Kidney epithelial cell (primary cell): Measurements from ENCODE around the gene MAD1L1. TPM values are rescaled to one million over a fixed set of nuclear protein-coding genes. Genes with fewer than 3 reads are reported as not detected.

ENCODE experiments used
- DNase-seq: peaks from one replicate; pipeline ENCODE4 v3.0.0-alpha.2; 2010; ENCODE audit warnings: low read depth
- H3K27me3 ChIP-seq: 2 replicates; pipeline ENCODE4 v1.6.0; 2011; ENCODE audit warnings: low read length; ENCODE audit not compliant: control insufficient read depth, insufficient read depth
- H3K36me3 ChIP-seq: 2 replicates; pipeline ENCODE4 v1.5.1; 2011; ENCODE audit warnings: low read length; ENCODE audit not compliant: control insufficient read depth, insufficient read depth
- H3K4me3 ChIP-seq: 2 replicates; pipeline ENCODE4 v1.5.1; 2011; ENCODE audit warnings: low read depth, mild to moderate bottlenecking, control low read depth, low read length
- CTCF ChIP-seq: IDR thresholded peaks from 2 replicates; pipeline ENCODE4 v1.5.1; 2011; ENCODE audit warnings: mild to moderate bottlenecking, moderate library complexity, low read length, control low read depth, inconsistent platforms; ENCODE audit not compliant: insufficient read depth, poor library complexity, severe bottlenecking
- total RNA-seq: library from RNA; depleted of rRNA; stranded (reverse); fragments of >200 nt; gene quantifications from 2 replicates; pipeline ENCODE4 v1.2.3, GENCODE V29; 2015

Gene MAD1L1
- total RNA-seq, 1 donor from 2014 or later = 61.2 TPM

GRCh38 chr7:2198760-2199159, 34.0 kb downstream of the MAD1L1 start:
- DNase-seq = no peak
- no peak overlapping the region for H3K4me3 ChIP-seq
- TF ChIP-seq CTCF = no peak
- peaks cover 5% of the 10 kb centered on the region for H3K36me3 ChIP-seq
- H3K27me3 ChIP-seq = no peaks in the 10 kb centered on the region

GRCh38 chr7:2198206-2198605, 34.5 kb downstream of the MAD1L1 start:
- no peak for TF ChIP-seq CTCF

GRCh38 chr7:2197436-2198155, 35.1 kb downstream of the MAD1L1 start:
- Histone ChIP-seq H3K4me3 (no peak overlapping the region), H3K27me3 (no peaks in the 10 kb centered on the region), H3K36me3 (peaks cover 5% of the 10 kb centered on the region)
- DNase-seq = no peak
- TF ChIP-seq CTCF = no peak

More at GRCh38 chr7:2198206-2198605, 34.5 kb downstream of the MAD1L1 start:
- Histone ChIP-seq H3K4me3 (no peak overlapping the region), H3K36me3 (peaks cover 5% of the 10 kb centered on the region), H3K27me3 (no peaks in the 10 kb centered on the region)
- no peak for DNase-seq

DNA sequence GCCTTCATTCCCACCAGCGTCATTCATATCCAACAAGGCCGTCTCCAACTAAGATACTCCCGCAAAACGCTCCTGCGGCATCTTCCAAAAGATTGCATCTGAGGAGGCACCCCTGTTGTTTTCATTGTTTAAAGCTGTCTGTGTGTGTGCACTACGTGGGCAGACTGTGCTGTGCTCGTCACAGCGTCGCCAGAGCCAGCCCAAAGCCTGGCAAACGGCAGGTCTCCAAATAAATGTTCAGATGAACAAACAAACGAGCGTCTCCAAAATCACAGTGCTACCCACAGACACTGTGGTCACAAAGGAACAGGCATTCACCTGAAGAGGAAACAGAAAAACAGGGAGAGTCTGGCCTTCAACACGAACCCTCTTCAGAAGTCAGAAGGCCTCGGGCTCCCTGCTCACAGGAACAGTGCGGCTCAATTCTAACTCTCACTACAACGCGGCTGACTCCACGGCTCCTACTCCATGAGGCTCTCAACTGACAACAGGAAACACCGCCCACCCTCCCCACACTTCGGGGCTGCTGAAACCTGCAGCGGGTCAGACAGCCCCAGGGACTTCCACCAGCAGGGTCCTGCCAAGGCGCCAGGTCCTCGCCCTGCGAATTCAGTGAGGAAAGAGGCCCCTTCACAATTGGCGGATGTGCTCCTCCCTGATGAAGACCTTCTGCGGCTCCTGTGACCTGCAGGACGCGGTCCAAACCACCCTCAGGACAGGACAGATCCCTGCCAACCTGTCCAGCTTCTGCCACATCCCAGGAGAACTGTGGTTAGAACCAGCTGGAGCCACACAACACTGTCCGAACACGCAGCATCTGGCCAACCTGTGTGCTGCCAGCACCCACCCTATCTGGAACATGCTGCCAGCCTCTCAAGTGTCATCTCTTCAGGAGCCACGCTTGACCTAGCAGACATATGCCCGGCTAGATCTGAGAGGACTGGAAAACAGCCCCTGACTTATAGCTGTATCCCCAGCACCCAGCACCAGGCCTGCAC, 36.1 kb downstream of the MAD1L1 start:
- DNase-seq = no peak
- TF ChIP-seq CTCF = no peak
- H3K27me3 ChIP-seq = no peaks in the 10 kb centered on the region
- peaks cover 5% of the 10 kb centered on the region for H3K36me3 ChIP-seq
- no peak overlapping the region for H3K4me3 ChIP-seq

DNA sequence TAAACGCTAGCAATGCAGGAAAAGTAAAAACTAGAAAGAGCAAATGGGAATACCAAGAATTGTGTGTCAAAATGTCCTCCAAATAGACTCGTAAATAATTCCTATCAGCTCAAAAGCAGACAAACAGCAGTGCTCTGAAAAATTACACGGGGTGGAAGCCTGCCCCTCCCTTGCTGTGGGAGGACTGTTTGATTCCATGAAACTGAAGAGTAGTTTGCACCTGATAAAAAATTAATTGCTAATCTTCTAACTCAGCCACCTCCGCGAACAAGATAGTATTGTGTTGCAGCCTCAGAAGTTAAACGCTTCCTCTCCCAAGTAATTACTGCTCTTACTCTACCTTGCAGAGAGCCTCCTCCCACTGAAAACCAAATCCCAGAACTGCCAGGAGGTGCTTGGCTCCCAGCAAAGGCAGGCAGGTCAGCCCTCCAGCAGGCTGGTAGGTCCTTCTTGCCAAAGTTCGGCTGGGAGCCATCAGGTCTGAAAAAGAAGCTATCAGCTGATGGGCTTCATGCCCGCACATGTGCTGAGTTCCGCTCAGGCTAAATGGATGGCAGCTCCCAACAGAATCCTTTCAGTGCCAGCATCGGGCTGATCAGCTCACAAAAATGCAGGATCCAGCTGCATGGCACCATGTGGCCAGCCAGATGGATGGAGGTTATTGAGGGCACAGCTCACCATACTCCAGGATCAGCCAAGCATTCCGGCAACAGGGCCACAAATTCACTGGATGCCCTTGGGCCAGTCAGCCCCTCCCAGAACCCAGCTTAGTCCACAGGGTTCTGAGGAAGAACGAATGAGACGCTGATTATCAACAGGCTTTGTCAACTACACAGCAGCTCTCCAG, 37.1 kb downstream of the MAD1L1 start:
- Histone ChIP-seq H3K36me3 (peaks cover 4% of the 10 kb centered on the region), H3K27me3 (no peaks in the 10 kb centered on the region), H3K4me3 (no peak overlapping the region)
- no peak for TF ChIP-seq CTCF
- DNase-seq = no peak
